NCI-H2029 (cell line): ENCODE measurements around the gene ZIC2.

ENCODE experiments used
- DNase-seq: peaks from one replicate; lab custom pipeline; 2025; lab: John Stamatoyannopoulos, UW

ZIC2 gene

DNA sequence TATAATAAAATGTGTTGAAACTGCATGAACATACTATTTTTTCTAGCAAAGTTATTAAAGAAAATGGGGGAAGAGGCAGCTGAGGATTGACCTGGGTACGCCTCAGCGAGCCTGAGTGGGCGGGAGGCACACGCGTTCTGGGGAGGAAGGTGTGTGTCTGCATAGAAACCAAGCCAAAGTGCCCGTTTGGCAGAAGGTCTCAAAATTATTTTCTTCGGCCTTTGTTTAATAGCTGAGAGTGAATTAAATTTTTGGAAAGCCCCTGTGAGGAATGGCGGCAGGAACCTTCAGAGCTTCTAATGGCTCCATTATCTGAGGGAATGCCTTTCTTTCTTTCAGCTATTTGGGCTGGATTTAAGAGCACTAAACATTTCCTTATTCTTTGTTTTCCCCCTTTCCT is 5.2 kb downstream of the ZIC2 start:
- no peak for DNase-seq

DNA sequence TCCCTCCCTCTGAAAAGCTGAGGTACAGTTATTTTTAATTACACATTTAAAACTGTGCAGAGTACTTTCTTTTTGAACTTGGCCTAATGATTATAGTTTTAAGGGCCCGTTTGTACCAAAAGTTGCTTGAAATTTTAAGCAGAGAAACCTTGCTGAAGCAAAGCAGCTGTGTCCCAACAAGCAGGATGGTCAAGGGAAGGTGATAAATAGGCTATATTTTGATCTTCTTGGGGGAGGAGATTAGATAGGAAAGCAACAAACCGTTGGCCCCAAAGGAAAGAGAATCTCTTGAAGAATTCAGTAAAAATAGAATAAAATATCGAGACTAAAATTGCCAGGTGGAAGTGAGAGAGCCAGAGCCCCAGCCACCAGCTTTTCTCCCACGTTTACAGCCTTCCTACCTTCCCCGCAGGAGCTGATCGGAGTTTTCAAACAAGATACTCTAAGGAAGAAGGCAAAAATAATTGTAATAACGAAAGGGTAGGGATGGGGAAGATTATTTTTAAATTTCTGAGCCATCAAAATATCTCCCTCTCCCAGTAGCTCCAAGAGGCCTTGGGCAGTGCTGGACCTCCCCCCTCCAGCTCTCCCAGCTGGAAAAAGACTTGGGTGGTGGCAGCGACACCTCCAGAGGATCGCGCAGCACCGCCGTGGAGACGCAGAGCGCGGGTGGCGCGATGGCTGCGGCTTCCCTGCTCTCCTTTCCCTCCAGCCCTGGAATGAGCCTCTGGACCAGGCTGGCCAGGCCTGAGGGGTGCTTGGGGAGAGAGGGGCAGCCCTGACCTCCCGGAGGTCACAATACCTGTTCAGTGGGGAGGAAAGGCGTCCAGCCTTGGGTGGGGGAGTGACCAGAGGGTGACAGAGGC is 5.8 kb downstream of the ZIC2 start:
- DNase-seq = no peak

DNA sequence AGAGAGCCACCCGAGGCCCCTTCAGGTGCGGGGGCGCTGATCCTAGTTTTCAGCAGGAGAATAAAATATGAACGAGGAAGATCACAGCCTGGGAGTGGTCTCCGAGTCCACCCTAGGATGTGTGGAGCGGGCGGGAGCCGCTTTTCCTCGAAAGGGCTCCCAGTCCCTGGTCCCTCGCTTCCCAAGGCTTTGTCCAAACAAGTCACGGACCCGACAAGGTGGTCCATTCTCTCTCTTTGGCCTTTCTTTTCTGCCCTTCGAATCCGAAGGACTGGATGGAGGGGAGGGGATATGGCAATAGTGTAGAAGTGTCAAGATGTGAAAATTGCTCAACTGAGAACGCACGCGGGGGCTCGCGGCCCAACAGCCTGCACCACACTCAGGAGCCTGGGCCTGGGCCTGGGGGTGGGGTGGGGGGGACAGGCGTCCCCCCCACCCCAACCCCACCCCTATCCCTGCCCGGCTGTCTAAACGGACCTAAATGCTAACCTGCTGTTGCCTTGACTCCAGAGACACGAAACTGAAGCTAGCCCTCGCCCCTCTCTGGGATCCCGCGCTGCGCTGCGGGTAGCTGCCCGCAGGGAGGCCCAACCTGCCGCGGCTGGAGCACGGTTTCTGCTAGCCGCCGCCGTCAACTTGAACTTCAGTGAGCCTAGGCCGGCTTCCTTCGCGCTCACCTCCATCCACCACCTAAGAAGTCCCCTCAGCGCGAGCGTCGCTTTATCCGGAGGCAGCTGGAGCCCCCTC is 7.1 kb downstream of the ZIC2 start:
- DNase-seq = no peak

DNA sequence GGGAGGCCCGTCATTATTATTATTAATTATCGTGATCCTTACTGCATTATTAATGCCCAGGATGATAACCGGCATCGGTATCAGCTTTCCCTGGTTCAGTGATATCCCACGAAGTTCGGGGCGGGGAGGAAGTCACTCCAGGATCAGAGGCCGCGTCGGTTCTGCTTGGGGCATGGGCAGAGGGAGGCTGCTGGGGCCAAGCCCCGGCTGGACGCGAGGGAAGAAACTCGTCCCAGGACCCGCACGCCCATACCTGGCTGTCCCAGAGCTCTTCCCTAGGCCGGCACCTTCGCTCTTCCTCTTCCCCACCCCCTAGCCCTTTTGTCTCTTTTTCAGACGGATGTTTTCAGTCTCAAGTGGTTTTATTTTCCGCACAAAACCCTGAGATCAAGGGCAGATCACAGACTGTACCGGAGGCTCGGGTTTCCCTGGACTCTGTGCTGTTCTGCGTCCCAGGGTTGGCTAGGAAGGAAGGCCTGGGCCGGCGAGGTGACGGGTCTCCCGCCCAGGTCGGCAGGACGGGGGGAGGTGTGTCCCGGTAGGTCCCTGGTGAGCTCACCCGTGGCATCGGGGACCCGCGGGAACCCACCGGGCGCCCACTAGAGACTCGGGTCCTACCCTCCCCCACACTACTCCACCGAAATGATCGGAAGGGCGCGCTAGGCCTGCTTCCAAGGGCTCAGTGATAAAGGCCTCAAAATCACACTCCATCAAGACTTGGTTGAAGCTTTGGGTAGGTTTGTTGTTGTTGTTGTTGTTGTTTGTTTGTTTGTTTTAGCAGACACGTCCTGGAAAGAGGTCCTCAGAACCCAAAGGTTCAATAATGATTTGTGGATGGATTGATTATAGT is 7.9 kb downstream of the ZIC2 start:
- DNase-seq = no peak

GRCh38 chr13:99990126-99990977 is 8.8 kb downstream of the ZIC2 start:
- DNase-seq = no peak

GRCh38 chr13:99991013-99991827 is 9.6 kb downstream of the ZIC2 start:
- DNase-seq = no peak

DNA sequence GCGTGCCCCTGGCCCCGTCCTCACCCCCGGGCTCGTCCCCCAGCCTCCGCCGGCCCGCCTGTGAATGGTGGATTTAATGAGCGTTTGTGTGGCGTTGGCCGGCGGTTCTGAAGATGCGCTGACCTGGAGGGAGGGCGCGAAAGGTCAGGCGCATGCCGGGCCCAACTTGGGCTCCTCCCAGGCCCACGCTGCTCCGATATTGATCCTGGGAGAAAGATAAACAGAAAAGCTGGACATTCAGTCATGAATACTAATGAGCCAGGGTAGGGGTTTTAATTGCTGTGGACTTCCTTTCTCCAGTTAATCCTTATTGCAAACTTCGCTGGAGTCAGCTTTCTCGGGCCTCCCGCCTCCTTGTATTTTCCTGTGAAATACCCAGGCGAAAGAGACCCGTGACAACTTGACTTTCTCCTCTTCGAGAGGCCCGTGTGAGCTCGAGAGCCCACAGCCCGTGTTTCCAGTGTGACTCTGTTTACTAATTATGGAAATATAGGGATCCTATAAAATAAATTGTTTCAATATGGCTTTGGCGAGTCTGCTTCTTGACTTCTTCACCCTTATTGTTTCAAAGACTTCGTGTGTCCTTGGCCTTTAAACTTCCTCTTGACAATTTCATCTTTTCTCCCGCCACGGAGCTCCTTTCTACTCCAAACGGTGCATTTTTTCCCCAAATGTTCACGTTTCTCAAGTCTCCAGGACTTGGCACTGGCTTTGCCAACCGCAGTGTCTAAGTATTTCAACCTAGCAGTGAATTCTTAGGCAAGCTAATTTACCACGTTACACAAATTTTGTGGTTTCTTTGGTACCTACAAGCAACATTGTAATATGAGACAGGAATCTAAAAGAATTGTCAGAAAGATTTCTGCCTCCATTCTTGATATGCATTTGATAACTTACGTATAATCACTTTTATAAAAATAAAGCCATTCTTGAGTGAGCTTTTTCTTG is 10.5 kb downstream of the ZIC2 start:
- no peak for DNase-seq

DNA sequence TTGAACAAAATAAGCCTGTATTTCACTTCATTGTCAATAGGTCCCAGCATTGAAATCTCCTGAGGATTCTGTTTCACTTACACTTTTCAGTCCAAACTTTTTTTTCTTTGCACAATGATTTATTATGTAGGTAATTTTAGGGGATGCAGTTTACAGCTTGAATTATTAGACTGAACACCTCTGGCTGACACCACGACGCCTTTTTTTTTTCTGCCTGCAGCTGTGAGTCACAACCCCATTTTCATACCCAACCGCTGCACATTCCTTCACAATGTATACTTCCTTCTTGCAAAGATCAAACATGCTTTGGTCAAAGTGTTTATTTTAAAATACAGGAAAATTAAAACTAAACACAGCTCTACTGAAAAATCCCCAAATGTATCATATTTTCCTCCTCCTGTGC is 11.4 kb downstream of the ZIC2 start:
- DNase-seq = no peak

- DNase-seq = no peak
Measured at GRCh38 chr13:99993660-99994637, 12.4 kb downstream of the ZIC2 start.

DNA sequence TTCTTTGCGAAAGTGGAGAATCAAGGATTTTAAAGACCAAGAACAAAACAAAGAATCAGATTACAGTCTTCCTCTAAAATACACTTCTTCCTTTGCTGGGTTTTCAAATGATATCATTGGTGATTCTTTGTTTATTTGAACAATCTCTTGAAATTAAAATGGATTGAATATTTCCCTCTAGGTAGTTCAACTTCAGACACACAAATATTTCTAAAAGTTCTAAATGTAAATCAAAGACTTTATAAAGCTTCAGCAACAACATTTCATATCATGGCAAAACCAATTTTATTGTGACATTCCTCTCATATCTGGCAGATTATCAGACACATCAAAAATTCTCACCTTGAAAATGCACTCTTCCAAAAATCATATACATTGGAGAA is 13.0 kb downstream of the ZIC2 start:
- DNase-seq = no peak

DNA sequence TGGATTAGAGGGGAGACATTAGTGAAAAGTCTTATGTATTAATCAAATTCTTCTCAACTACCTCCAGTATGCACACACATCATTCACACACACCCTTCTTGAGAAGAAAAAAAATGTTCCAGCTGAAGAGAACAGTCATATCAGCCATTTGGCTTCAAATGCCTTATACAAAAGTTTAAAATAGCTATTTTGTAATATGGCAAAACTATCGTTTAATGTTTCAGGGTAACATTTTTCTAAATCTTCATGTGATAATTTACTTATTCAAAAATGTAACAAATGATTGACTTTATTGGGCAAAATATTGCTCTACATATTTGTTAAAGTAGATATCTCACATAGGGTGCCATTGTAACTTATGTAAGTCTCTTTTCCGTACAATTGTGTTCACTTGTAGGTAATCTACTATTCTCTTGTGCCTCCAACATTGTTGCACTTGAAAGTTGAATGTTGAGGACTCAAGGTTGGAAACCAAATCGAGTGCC is 13.6 kb downstream of the ZIC2 start:
- no peak for DNase-seq

DNA sequence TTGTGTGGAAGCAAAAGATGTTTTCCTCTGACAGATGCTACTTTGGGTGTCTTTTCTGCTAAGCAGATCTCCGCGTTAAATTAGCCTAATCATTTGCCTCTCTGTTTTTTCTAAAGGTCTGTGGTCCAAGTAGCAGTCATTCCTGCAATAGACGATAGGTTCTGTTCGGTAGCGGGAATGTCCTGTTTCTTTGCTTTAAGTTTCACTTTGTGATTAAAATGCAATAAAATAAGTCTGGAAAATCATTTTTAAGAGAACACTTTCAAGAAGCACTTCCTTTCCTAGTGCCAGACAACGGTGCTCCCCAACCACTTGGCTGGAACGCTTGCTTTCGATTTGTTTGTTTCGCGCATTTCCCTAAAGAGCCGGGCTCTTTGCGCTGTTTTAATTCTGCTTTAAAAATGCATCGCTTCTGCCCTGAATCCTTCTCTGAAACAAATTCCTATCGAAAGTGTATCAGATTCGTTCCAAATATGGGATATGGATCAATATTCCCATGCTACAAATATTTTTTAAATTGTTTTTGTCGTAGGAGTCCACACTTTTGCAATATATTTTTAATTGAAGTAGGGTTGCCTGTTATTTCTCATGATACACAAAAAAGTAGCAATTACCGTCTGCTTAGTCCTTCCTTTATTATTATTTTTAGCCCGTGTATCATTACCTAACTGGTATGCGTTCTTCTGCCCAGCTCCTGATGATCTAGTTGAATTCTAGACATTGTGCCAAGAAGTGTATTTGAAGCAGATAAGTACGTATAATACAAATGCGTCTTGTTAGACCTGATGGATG is 14.2 kb downstream of the ZIC2 start:
- no peak for DNase-seq

- DNase-seq = peak; percentile 26
Measured at GRCh38 chr13:99996381-99996973, 14.9 kb downstream of the ZIC2 start.

DNA sequence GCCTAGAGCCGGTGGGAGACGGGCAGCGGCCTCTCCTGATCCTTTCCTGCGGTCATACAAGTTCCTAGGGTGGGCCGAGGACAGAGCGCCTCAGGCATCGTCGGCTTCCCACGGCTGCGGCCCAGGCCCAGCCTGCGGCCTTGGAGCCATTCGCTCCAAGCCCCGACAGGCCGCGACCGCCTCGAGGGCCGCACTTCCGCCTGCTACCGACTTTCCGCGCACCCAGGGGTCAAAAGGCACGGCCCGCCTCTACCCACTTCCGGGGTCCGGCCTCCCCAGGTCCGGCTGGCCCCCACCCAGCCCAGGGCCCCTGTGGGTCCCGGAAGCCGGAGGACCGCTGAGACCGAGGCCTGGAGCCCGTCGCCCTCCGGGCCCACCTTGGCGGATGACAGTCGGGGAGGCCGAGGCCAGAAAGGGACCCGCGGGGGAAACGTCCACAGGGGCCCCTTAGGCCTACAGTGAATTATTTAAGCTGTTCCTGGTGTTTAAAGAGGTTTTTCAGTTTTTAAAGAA is 16.2 kb downstream of the ZIC2 start:
- DNase-seq = no peak

DNA sequence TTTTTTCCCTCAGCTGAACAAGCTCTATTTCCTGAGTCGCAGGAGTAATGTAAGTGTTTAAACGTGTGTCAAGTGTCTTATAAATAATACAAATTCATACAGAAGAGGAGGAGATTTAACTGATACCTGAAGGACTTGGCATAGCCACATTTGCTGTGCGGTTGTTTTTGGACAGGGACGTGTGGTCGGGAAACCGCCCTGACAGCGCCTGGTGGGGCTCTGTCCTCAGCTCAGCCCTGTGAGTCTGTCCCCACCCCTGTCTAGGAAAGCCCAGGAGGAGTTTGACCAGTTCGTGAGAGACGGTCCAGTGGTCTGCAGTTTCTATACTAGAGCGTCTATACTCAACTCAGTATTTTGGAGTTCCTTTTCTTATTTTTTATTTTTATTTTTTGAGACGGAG is 16.7 kb downstream of the ZIC2 start:
- DNase-seq = no peak

GRCh38 chr13:100014621-100015020 is 33.0 kb downstream of the ZIC2 start:
- DNase-seq = no peak
